NB4 (cell line): ENCODE data around the gene PIK3AP1.

Experiments used
- DNase-seq: peaks from one replicate; pipeline ENCODE4 v3.0.0; 2010; ENCODE audit warnings: low read depth
- H3K4me3 ChIP-seq: one replicate; pipeline ENCODE4 v1.5.1; 2011; ENCODE audit warnings: mild to moderate bottlenecking, low read depth, low read length, moderate library complexity
- CTCF ChIP-seq: IDR thresholded peaks from one replicate; pipeline ENCODE4 v1.5.1; 2012; ENCODE audit warnings: low read depth, low read length
- MAX ChIP-seq: IDR thresholded peaks from 2 replicates; pipeline ENCODE4 v1.6.1; 2011; ENCODE audit warnings: low read depth, low read length
- MYC ChIP-seq: IDR thresholded peaks from 2 replicates; pipeline ENCODE4 v1.6.1; 2011; ENCODE audit warnings: low read depth, low read length
- POLR2A ChIP-seq: IDR thresholded peaks from 2 replicates; pipeline ENCODE4 v1.6.1; 2011; ENCODE audit warnings: mild to moderate bottlenecking; ENCODE audit not compliant: insufficient read length; ENCODE audit errors: extremely low read depth

Gene PIK3AP1

GRCh38 chr10:96747734-96748550 is 27.6 kb upstream of the PIK3AP1 start:
- TF ChIP-seq CTCF (no peak), MAX (peak; percentile 84)
- DNase-seq, result peak; percentile 86
- no peak overlapping the region for H3K4me3 ChIP-seq

GRCh38 chr10:96746503-96746902 is 26.2 kb upstream of the PIK3AP1 start:
- DNase-seq, result no peak
- no peak overlapping the region for H3K4me3 ChIP-seq
- no peak for TF ChIP-seq CTCF
- no peak for TF ChIP-seq MYC
- TF ChIP-seq POLR2A, result no peak
- no peak for TF ChIP-seq MAX

- TF ChIP-seq MAX (no peak), CTCF (no peak), MYC (no peak), POLR2A (no peak)
These were observed 25.6 kb upstream of the PIK3AP1 start for GRCh38 chr10:96745950-96746349.

GRCh38 chr10:96743988-96744585 is 23.8 kb upstream of the PIK3AP1 start:
- peak; percentile 77 for DNase-seq
- no peak overlapping the region for H3K4me3 ChIP-seq
- TF ChIP-seq POLR2A (no peak), CTCF (peak; percentile 59)

More at GRCh38 chr10:96745950-96746349, 25.6 kb upstream of the PIK3AP1 start:
- no peak overlapping the region for H3K4me3 ChIP-seq
- DNase-seq, result no peak

- DNase-seq, result peak; percentile 61
These were observed 21.2 kb upstream of the PIK3AP1 start for GRCh38 chr10:96741557-96741956.

GRCh38 chr10:96740579-96741281 is 20.4 kb upstream of the PIK3AP1 start:
- peak overlapping the region; percentile 41 for H3K4me3 ChIP-seq
- peak; percentile 56 for TF ChIP-seq MAX
- no peak for TF ChIP-seq POLR2A
- peak; percentile 77 for TF ChIP-seq MYC
- DNase-seq, result peak; percentile 99

More at GRCh38 chr10:96741557-96741956, 21.2 kb upstream of the PIK3AP1 start:
- peak overlapping the region; percentile 41 for H3K4me3 ChIP-seq
